ENCODE measurements around the gene REST.
"Not testable (repeated sequence)": the region's sequence is repeated elsewhere in the genome, so short reads cannot be mapped to it uniquely, and the experiment has no call there.

REST gene

GRCh38 chr4:56937262-56937661, 29.6 kb downstream of the REST start:
- no peak overlapping the region for H3K4me3 ChIP-seq (ENCODE audit: low read depth, low read length)
- TF ChIP-seq CTCF (IDR thresholded peaks at IDR 0.05; ENCODE audit: low read depth, low read length, missing control alignments) = no peak
- in situ Hi-C loops (cut with HindIII; ENCODE audit: low sequenced_read_pairs) = no loop called here
- DNase-seq (ENCODE audit: low read depth) = peak; percentile 32

- not testable (repeated sequence) for H3K4me3 ChIP-seq (ENCODE audit: low read depth, low read length); DNase-seq (ENCODE audit: low read depth)
Observed at GRCh38 chr4:56939826-56940225, 32.1 kb downstream of the REST start.

GRCh38 chr4:56940403-56940802, 32.7 kb downstream of the REST start:
- no peak overlapping the region for H3K4me3 ChIP-seq (ENCODE audit: low read depth, low read length)
- in situ Hi-C loops (cut with HindIII; ENCODE audit: low sequenced_read_pairs) = no loop called here
- no peak for TF ChIP-seq CTCF (IDR thresholded peaks at IDR 0.05; ENCODE audit: low read depth, low read length, missing control alignments)
- DNase-seq (ENCODE audit: low read depth) = no peak

More at GRCh38 chr4:56939826-56940225, 32.1 kb downstream of the REST start:
- in situ Hi-C loops (cut with HindIII; ENCODE audit: low sequenced_read_pairs) = not testable (repeated sequence)

GRCh38 chr4:56940971-56941370, 33.3 kb downstream of the REST start:
- in situ Hi-C loops (cut with HindIII; ENCODE audit: low sequenced_read_pairs) = no loop called here
- no peak overlapping the region for H3K4me3 ChIP-seq (ENCODE audit: low read depth, low read length)
- DNase-seq (ENCODE audit: low read depth) = no peak
- TF ChIP-seq CTCF (IDR thresholded peaks at IDR 0.05; ENCODE audit: low read depth, low read length, missing control alignments) = no peak

- no peak overlapping the region for H3K4me3 ChIP-seq (ENCODE audit: low read depth, low read length)
- TF ChIP-seq CTCF (IDR thresholded peaks at IDR 0.05; ENCODE audit: low read depth, low read length, missing control alignments) = no peak
- DNase-seq (ENCODE audit: low read depth) = no peak
- in situ Hi-C loops (cut with HindIII; ENCODE audit: low sequenced_read_pairs) = no loop called here
Observed at GRCh38 chr4:56941403-56941802, 33.7 kb downstream of the REST start.

GRCh38 chr4:56953680-56954520, 46.2 kb downstream of the REST start:
- in situ Hi-C loops (cut with HindIII; ENCODE audit: low sequenced_read_pairs) = no loop called here
- no peak for DNase-seq (ENCODE audit: low read depth)
- TF ChIP-seq CTCF (IDR thresholded peaks at IDR 0.05; ENCODE audit: low read depth, low read length, missing control alignments) = no peak
- H3K4me3 ChIP-seq (ENCODE audit: low read depth, low read length) = no peak overlapping the region

GRCh38 chr4:56958111-56958517, 50.4 kb downstream of the REST start:
- peak; percentile 95 for DNase-seq (ENCODE audit: low read depth)

More at GRCh38 chr4:56958111-56958517, 50.4 kb downstream of the REST start:
- no peak for TF ChIP-seq CTCF (IDR thresholded peaks at IDR 0.05; ENCODE audit: low read depth, low read length, missing control alignments)
- in situ Hi-C loops (cut with HindIII; ENCODE audit: low sequenced_read_pairs) = no loop called here
- peak overlapping the region; percentile 2 for H3K4me3 ChIP-seq (ENCODE audit: low read depth, low read length)

Measured in astrocyte of the cerebellum (primary cell).